ENCODE data around the gene RNF121.

RNF121 gene

GRCh38 chr11:71913756-71914526 lies 14.9 kb upstream of the RNF121 start:
- peak; percentile 84 for DNase-seq (ENCODE audit: low read depth)
- H3K4me3 ChIP-seq (ENCODE audit: control insufficient read depth, low read depth, low read length), result no peak overlapping the region
- no peak for TF ChIP-seq CTCF (IDR thresholded peaks at IDR 0.05; ENCODE audit: control insufficient read depth, insufficient read depth, low read depth, low read length, missing control alignments)

DNA sequence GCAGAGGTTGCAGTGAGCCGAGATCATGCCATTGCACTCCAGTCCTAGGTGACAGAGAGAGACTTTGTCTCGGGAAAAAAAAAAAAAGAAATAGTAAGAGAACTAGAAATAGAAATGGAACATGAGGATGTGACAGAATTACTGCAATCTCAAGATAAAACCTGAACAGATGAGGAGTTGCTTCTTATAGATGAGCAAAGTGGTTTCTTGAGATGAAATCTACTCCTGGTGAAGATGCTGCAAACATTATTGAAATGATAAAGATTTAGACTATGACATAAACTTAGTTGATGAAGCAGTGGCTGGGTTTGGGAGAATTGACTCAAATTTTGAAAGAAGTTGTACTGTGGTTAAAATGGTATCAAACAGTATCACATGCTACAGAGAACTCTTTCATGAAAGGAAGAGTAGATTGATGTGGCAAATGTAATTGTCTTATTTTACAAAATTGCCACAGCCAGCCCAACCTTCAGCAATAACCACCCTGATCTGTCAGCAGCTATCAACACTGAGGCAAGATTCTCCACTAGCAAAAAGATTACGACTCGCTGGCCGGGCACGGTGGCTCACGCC lies 14.1 kb upstream of the RNF121 start:
- TF ChIP-seq CTCF (IDR thresholded peaks at IDR 0.05; ENCODE audit: control insufficient read depth, insufficient read depth, low read depth, low read length, missing control alignments), result no peak
- no peak for DNase-seq (ENCODE audit: low read depth)
- no peak overlapping the region for H3K4me3 ChIP-seq (ENCODE audit: control insufficient read depth, low read depth, low read length)

DNA sequence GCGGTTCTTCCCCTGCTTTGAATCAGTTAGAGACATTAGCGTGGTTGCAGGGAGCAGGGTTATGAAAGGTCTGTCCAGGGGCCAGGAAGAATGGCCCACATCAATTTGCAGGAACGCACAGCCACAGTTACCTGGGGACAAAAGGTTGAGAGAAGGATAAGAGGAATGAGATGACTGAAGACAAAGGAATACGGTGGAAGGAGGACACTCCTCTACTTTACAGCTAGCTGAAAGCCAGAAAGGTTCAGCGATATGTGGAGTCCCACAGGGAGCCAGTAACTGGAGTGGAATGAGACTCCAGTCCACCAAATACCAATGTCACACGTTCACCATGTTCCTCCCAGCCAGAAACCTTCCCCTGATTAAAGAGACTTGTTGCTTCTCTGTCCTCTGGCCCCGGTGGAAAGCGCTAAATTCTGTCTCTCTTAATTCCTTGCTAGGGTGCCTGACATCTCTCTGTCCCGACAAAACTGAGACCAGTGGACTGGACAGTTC lies 11.2 kb upstream of the RNF121 start:
- H3K4me3 ChIP-seq (ENCODE audit: control insufficient read depth, low read depth, low read length), result no peak overlapping the region
- no peak for DNase-seq (ENCODE audit: low read depth)
- no peak for TF ChIP-seq CTCF (IDR thresholded peaks at IDR 0.05; ENCODE audit: control insufficient read depth, insufficient read depth, low read depth, low read length, missing control alignments)

GRCh38 chr11:71927820-71928736 lies 768 bp upstream of the RNF121 start, which contains the start of gene XNDC1N:
XNDC1N (minus strand) TSS chr11:71928594; CDS start chr11:71923353, 5,241 bp downstream.
- peak; percentile 44 for DNase-seq (ENCODE audit: low read depth)
- peak within 1 kb of the TSS; percentile 75 for H3K4me3 ChIP-seq (ENCODE audit: control insufficient read depth, low read depth, low read length)
- TF ChIP-seq CTCF (IDR thresholded peaks at IDR 0.05; ENCODE audit: control insufficient read depth, insufficient read depth, low read depth, low read length, missing control alignments), result no peak

DNA sequence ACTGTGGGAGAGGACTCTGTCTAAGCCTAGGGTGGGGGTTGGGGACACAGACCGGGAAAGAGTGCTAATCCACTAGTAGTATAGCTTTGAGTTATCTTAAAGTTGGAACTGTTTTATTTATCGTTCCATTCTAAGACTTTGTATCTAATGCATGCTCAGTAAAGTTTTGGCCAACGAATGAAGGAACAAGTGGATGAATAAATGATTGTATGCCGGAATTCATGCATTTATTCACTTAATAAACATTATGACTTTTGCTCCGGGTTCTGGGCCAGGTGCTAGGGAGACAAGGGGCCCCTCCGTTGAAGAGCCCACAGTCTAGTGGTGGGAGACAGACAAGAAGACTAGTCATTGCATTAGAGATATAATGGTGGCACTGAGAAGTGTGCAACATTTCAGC lies 645 bp downstream of the RNF121 start:
- no peak for TF ChIP-seq CTCF (IDR thresholded peaks at IDR 0.05; ENCODE audit: control insufficient read depth, insufficient read depth, low read depth, low read length, missing control alignments)
- no peak for DNase-seq (ENCODE audit: low read depth)
- H3K4me3 ChIP-seq (ENCODE audit: control insufficient read depth, low read depth, low read length), result peak overlapping the region; percentile 75

DNA sequence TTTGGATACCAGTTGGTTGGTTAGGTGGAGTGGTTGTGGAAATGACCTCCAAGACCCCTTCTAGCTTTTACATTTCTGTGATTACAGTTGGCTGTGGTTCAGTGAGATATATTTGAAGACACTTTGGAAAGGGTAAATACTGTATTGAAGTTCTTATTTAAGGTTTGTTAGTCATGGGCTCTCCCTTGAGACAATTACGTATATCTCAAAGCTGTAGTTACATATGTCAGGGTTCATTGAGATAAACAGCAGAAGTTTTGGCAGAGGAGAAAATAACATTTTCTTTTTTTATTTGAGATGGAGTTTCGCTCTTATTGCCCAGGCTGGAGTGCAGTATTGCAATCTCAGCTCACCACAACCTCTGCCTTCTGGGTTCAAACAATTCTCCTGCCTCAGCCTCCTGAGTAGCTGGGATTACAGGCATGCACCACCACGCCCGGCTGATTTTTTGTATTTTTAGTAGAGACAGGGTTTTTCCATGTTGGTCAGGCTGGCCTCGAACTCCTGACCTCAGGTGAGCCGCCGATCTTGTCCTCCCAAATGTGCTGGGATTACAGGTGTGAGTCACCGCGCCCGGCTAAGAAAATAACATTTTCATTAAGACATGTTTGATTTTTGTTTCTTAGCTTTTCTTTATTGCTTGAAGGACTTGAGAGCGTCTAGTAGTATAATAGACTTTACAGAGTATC lies 1.9 kb downstream of the RNF121 start:
- TF ChIP-seq CTCF (IDR thresholded peaks at IDR 0.05; ENCODE audit: control insufficient read depth, insufficient read depth, low read depth, low read length, missing control alignments), result no peak
- DNase-seq (ENCODE audit: low read depth), result no peak
- H3K4me3 ChIP-seq (ENCODE audit: control insufficient read depth, low read depth, low read length), result no peak overlapping the region

Data from AG09309 (cell line).